Measurements from ENCODE around the gene KCTD17.

KCTD17 gene

GRCh38 chr22:37021710-37022482, 29.6 kb upstream of the KCTD17 start:
- DNase-seq, result peak; percentile 33 to 45

GRCh38 chr22:37022483-37023337, 28.8 kb upstream of the KCTD17 start:
- no peak for DNase-seq

DNA sequence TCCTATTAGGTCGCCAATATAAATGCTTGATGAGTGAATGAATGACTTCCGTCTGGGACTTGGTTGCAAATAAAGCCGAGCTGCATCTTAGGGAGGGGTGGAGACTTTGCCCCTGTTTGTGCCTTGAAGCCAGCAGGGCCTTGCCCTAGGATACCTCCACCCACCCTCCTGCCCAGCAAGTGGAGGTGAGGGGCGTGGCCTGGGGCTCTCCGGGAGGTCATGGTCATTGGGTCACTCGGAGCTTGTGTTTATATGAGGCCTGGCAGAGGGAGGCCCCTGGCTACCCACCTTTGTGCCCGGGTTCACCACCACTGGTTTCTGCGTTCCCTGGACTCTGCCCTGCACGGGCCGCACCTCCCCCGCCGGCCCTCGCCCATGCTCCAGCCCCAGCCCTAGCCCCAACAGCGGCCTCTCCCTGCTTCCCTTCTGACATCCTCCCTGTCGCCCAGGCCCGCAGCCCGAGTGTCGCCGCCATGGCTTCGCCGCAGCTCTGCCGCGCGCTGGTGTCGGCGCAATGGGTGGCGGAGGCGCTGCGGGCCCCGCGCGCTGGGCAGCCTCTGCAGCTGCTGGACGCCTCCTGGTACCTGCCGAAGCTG, 27.7 kb upstream of the KCTD17 start:
- DNase-seq, result no peak

DNA sequence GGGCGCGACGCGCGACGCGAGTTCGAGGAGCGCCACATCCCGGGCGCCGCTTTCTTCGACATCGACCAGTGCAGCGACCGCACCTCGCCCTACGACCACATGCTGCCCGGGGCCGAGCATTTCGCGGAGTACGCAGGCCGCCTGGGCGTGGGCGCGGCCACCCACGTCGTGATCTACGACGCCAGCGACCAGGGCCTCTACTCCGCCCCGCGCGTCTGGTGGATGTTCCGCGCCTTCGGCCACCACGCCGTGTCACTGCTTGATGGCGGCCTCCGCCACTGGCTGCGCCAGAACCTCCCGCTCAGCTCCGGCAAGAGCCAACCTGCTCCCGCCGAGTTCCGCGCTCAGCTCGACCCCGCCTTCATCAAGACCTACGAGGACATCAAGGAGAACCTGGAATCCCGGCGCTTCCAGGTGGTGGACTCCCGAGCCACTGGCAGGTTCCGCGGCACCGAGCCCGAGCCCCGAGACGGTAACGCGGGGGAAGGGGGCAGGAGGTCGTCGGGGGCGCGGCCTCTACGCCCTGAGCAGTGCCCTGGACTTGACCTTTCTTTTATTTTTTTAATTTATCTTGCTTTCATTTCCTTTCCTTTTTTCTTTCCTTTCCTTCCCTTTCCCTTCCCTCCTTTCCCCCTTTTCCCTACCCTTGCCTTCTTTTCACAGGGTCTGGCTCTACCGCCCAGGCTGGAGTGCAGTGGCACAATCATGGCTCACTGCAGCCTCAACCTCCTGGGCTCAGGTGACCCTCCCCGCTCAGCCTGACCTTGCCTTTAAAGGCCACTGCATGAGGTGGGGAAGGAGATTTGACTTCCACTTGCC, 27.0 kb upstream of the KCTD17 start:
- no peak for DNase-seq

DNA sequence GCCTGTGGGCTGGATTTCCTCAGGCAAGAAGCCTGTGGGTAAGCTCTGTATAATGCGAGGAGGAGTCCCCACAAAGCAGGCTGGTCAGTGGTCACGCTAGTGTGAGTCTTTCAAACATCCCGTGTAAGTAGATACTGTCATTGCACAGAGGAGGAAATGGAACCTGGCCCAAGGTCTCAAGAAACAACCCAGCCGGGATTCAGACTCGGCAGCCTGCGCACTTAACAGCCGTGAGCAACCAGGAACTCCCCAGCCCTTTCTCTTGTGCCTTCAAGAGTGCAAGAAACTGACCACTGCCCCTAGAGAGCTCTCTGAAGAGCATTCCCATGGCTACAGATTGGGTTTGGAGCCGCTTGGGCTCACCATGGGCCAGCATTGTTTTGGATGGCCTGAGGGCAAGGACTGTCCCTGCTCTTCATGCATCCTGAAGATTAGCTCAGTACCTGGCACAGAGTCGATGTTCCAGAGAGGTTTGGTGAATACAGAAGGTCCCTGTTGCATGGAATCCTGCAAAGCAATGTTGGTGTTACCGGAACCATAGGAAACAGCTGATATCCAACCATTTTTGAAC, 26.0 kb upstream of the KCTD17 start:
- no peak for DNase-seq

GRCh38 chr22:37026325-37026724, 25.2 kb upstream of the KCTD17 start:
- DNase-seq, result no peak

DNA sequence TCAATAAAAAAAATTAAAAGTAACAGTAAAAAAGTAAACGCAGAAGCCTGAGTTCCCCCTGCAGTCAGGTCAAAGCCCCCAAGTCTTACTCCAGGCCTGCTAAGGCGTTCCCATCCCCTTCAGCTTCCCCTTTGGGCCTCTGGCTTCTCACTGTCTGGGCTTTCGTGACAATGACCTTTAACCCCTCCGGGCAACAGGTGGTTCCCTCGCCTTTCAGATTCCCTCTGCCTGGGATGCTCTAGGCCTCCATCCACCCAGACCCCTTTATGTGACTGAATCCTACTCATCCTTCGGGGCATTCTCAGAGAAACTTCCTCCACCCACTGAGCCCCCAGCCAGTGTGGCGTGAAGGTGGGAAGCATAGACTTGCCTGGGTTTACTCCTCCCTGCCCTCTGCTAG, 24.0 kb upstream of the KCTD17 start:
- DNase-seq, result no peak

GRCh38 chr22:37028692-37029674, 22.6 kb upstream of the KCTD17 start:
- DNase-seq, result no peak

GRCh38 chr22:37030560-37031281, 20.8 kb upstream of the KCTD17 start:
- DNase-seq, result peak in 1 of 2 experiments; percentile 13

DNA sequence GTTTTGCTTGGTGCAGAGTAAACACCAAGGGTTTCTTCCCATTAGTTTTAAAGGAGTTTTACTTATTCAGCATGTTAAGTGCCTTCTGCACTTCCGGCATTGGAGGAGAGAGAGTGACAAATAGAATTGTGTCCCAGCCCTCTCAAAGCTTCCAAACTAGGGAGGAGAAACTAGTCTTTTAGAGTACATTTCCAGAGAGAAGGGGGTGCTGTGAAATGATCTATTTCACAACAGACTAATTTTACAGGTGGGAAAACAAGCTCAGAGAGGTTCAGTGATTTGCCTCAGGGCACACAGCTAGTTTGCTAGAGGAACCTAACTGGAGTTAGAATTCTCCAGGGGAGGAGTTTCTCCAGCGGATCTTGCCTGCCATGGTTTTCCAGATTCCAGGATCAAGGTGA, 19.4 kb upstream of the KCTD17 start:
- no peak for DNase-seq

GRCh38 chr22:37032535-37033460, 18.7 kb upstream of the KCTD17 start:
- DNase-seq, result peak; percentile 35 to 42

- DNase-seq, result no peak
Observed at GRCh38 chr22:37033605-37034430, 17.7 kb upstream of the KCTD17 start.

- DNase-seq, result no peak
Observed at GRCh38 chr22:37036655-37037377, 14.7 kb upstream of the KCTD17 start.

GRCh38 chr22:37037669-37038068, 13.9 kb upstream of the KCTD17 start:
- DNase-seq, result no peak

- DNase-seq, result no peak
Observed at GRCh38 chr22:37039466-37039865, 12.1 kb upstream of the KCTD17 start.

GRCh38 chr22:37043209-37043827, 8.2 kb upstream of the KCTD17 start:
- DNase-seq, result no peak
